SU-DHL-6 (cell line): ENCODE results near the gene FASTKD1.

Experiments used
- H2AFZ ChIP-seq: fragments of 200-600 bp; sonication (generic); 2 replicates; pipeline ENCODE4 v1.6.1; 2014; ENCODE audit warnings: low read depth, mild to moderate bottlenecking, moderate library complexity, mixed read lengths, antibody characterized with exemption, low read length; ENCODE audit not compliant: severe bottlenecking
- H3F3A ChIP-seq: fragments of 200-600 bp; shearing (Covaris generic); 2 replicates; pipeline ENCODE4 v1.6.0; 2016; ENCODE audit warnings: antibody characterized with exemption, mild to moderate bottlenecking; ENCODE audit not compliant: insufficient read depth
- H3K27ac ChIP-seq: fragments of 200-600 bp; sonication (generic); 2 replicates; pipeline ENCODE4 v1.5.1; 2016; ENCODE audit warnings: low read depth, mild to moderate bottlenecking, low read length, moderate library complexity, mixed read lengths
- H3K27me3 ChIP-seq: fragments of 200-600 bp; sonication (generic), shearing (Covaris generic); 2 replicates; pipeline ENCODE4 v1.6.0; 2014; ENCODE audit warnings: mild to moderate bottlenecking, low read length
- H3K36me3 ChIP-seq: fragments of 200-600 bp; sonication (generic); 2 replicates; pipeline ENCODE4 v1.6.1; 2014; ENCODE audit warnings: mild to moderate bottlenecking, low read length, mixed read lengths
- H3K4me2 ChIP-seq: fragments of 300-600, 200-600 bp; shearing (Covaris generic), sonication (generic); 2 replicates; pipeline ENCODE4 v1.6.0; 2014; ENCODE audit warnings: low read length, low read depth, mild to moderate bottlenecking; ENCODE audit not compliant: poor library complexity, severe bottlenecking
- H3K4me3 ChIP-seq: fragments of 200-600 bp; sonication (generic); 2 replicates; pipeline ENCODE4 v1.5.1; 2014; ENCODE audit warnings: antibody characterized with exemption, low read length, mild to moderate bottlenecking, mixed read lengths; ENCODE audit not compliant: insufficient read depth, poor library complexity, severe bottlenecking
- H3K79me2 ChIP-seq: fragments of 200-600 bp; sonication (generic); 2 replicates; pipeline ENCODE4 v1.6.1; 2014; ENCODE audit warnings: mild to moderate bottlenecking, low read length, moderate library complexity; ENCODE audit not compliant: insufficient read depth
- H3K9ac ChIP-seq: fragments of 200-600 bp; sonication (generic); 2 replicates; pipeline ENCODE4 v1.7.0; 2014; ENCODE audit warnings: mild to moderate bottlenecking, low read length
- H3K9me2 ChIP-seq: fragments of 200-600 bp; sonication (generic); replicated peaks from 2 replicates; pipeline ENCODE4 v1.6.1; 2014; ENCODE audit warnings: low read length; ENCODE audit not compliant: insufficient read depth
- H3K9me3 ChIP-seq: fragments of 200-600 bp; sonication (generic); 2 replicates; pipeline ENCODE4 v1.6.1; 2014; ENCODE audit warnings: low read length, mixed read lengths; ENCODE audit not compliant: insufficient read depth
- H4K20me1 ChIP-seq: fragments of 200-600 bp; sonication (generic); 2 replicates; pipeline ENCODE4 v1.6.1; 2014; ENCODE audit warnings: low read depth, mild to moderate bottlenecking, antibody characterized with exemption, low read length, moderate library complexity, mixed read lengths
- CTCF ChIP-seq: fragments of 200-600 bp; sonication (generic); IDR thresholded peaks from one replicate; pipeline ENCODE4 v1.5.1; 2017; ENCODE audit warnings: antibody characterized with exemption, mild to moderate bottlenecking, low read length, moderate library complexity; ENCODE audit not compliant: insufficient read depth, poor library complexity, severe bottlenecking
- EZH2phosphoT487 ChIP-seq: fragments of 200-600 bp; sonication (generic), shearing (Covaris generic); conservative IDR thresholded peaks from 2 replicates; pipeline ENCODE4 v1.6.1; 2018; ENCODE audit warnings: mild to moderate bottlenecking, antibody characterized with exemption, low read length, moderate library complexity, mixed read lengths

FASTKD1 gene

GRCh38 chr2:169493360-169493759 lies 80.3 kb downstream of the FASTKD1 start:
- Histone ChIP-seq H3K9ac (no peak overlapping the region), H3K27ac (no peak overlapping the region), H3K4me2 (no peak overlapping the region), H3K9me3 (no peaks in the 10 kb centered on the region), H3K4me3 (no peak overlapping the region), H3K27me3 (no peaks in the 10 kb centered on the region), H3K79me2 (no peaks in the 10 kb centered on the region), H3F3A (no peaks in the 10 kb centered on the region), H3K36me3 (no peaks in the 10 kb centered on the region), H2AFZ (no peak overlapping the region), H3K9me2 (no peaks in the 10 kb centered on the region), H4K20me1 (no peaks in the 10 kb centered on the region)
- TF ChIP-seq EZH2phosphoT487 = no peak
- no peak for TF ChIP-seq CTCF

GRCh38 chr2:169491378-169491777 lies 82.3 kb downstream of the FASTKD1 start:
- H3K9ac ChIP-seq = no peak overlapping the region
- H3K4me2 ChIP-seq = no peak overlapping the region

GRCh38 chr2:169490834-169491233 lies 82.8 kb downstream of the FASTKD1 start:
- H3K9ac ChIP-seq = no peak overlapping the region
- H3K27ac ChIP-seq = no peak overlapping the region
- no peaks in the 10 kb centered on the region for H3K27me3 ChIP-seq
- H3K9me3 ChIP-seq = no peaks in the 10 kb centered on the region
- H4K20me1 ChIP-seq = no peaks in the 10 kb centered on the region
- TF ChIP-seq CTCF = no peak
- no peak for TF ChIP-seq EZH2phosphoT487
- H3F3A ChIP-seq = no peaks in the 10 kb centered on the region
- no peaks in the 10 kb centered on the region for H3K9me2 ChIP-seq
- no peaks in the 10 kb centered on the region for H3K36me3 ChIP-seq
- no peak overlapping the region for H3K4me2 ChIP-seq
- H3K79me2 ChIP-seq = no peaks in the 10 kb centered on the region
- no peak overlapping the region for H3K4me3 ChIP-seq
- no peak overlapping the region for H2AFZ ChIP-seq

More at GRCh38 chr2:169491378-169491777, 82.3 kb downstream of the FASTKD1 start:
- Histone ChIP-seq H3K4me3 (no peak overlapping the region), H3K27ac (no peak overlapping the region), H3K9me2 (no peaks in the 10 kb centered on the region), H3K27me3 (no peaks in the 10 kb centered on the region), H3F3A (no peaks in the 10 kb centered on the region), H3K9me3 (no peaks in the 10 kb centered on the region), H3K79me2 (no peaks in the 10 kb centered on the region), H4K20me1 (no peaks in the 10 kb centered on the region), H2AFZ (no peak overlapping the region), H3K36me3 (no peaks in the 10 kb centered on the region)
- no peak for TF ChIP-seq CTCF
- no peak for TF ChIP-seq EZH2phosphoT487
